ENCODE results near the gene PSME3IP1. TPM values are rescaled to one million over a fixed set of nuclear protein-coding genes. Genes with fewer than 3 reads are reported as not detected.

PSME3IP1 gene
- total and polyA plus RNA-seq, 2 of the 8 experiments (the other 6 are each of a cell fraction or from before 2014, with no cell fraction given) = 95.1 to 98.3 TPM

GRCh38 chr16:57233944-57234706 lies 48.3 kb upstream of the PSME3IP1 start:
- H3K27ac ChIP-seq (ENCODE audit: low read depth, low read length) = no peak overlapping the region
- no peak overlapping the region for H2AK5ac ChIP-seq (ENCODE audit: low read depth, low read length)
- TF ChIP-seq EGR1 (IDR thresholded peaks at IDR 0.05; ENCODE audit: borderline replicate concordance, low read depth, low read length) = no peak
- TF ChIP-seq FOSL1 (IDR thresholded peaks at IDR 0.05; ENCODE audit: insufficient read depth, low read depth, low read length) = no peak
- TF ChIP-seq GTF2F1 (IDR thresholded peaks at IDR 0.05; ENCODE audit: borderline replicate concordance, low read depth, low read length) = no peak
- no peak for TF ChIP-seq SP4 (IDR thresholded peaks at IDR 0.05; ENCODE audit: low read length)
- TF ChIP-seq MAFK (IDR thresholded peaks at IDR 0.05; ENCODE audit: low read depth, low read length) = no peak
- no peak for TF ChIP-seq SP1 (IDR thresholded peaks at IDR 0.05; ENCODE audit: low read depth, low read length)
- no peak for TF ChIP-seq ATF3 (IDR thresholded peaks at IDR 0.05; ENCODE audit: insufficient read depth, low read depth, low read length)
- TF ChIP-seq EP300 (IDR thresholded peaks at IDR 0.05; ENCODE audit: borderline replicate concordance in 1 of 2, low read depth in 2 of 2, low read length in 2 of 2) = no peak
- no peak for TF ChIP-seq USF2 (IDR thresholded peaks at IDR 0.05; ENCODE audit: low read length)
- TF ChIP-seq HDAC2 (IDR thresholded peaks at IDR 0.05; ENCODE audit: borderline replicate concordance in 1 of 2, low read depth in 2 of 2, low read length in 2 of 2) = no peak
- TF ChIP-seq TAF1 (IDR thresholded peaks at IDR 0.05; ENCODE audit: low read depth, low read length) = no peak

More at GRCh38 chr16:57233944-57234706, 48.3 kb upstream of the PSME3IP1 start:
- Histone ChIP-seq H2AFZ (ENCODE audit: low read length) (no peak overlapping the region), H3K4me2 (ENCODE audit: insufficient read depth in 1 of 2, low read depth in 2 of 2, low read length in 2 of 2) (no peak overlapping the region), H3K9me3 (ENCODE audit: insufficient read depth in 2 of 2, low read depth in 1 of 2, low read length in 1 of 2) (no peaks in the 10 kb centered on the region), H3K27me3 (replicated peaks in 1 of 4; ENCODE audit: control insufficient read depth in 3 of 4, extremely low read depth in 1 of 4, insufficient read depth in 3 of 4, low read length in 3 of 4) (no peaks in the 10 kb centered on the region), H4K8ac (ENCODE audit: extremely low read depth, insufficient read depth, low read length) (no peak overlapping the region), H2BK15ac (ENCODE audit: low read length) (no peak overlapping the region), H3K4ac (replicated peaks; ENCODE audit: insufficient read length, low read depth, low read length) (no peak overlapping the region), H4K20me1 (replicated peaks in 1 of 2; ENCODE audit: control insufficient read depth in 1 of 2, insufficient read depth in 2 of 2, low read length in 2 of 2) (no peaks in the 10 kb centered on the region), H4K91ac (replicated peaks; ENCODE audit: insufficient read length, low read length) (no peak overlapping the region), H3K23me2 (ENCODE audit: low read depth, low read length) (peaks cover 2% of the 10 kb centered on the region), H3K9ac (replicated peaks in 1 of 4; ENCODE audit: extremely low read depth in 1 of 4, low read depth in 3 of 4, low read length in 3 of 4) (no peak overlapping the region), H3K79me1 (ENCODE audit: low read depth, low read length) (no peaks in the 10 kb centered on the region), H3K18ac (ENCODE audit: extremely low read depth, low read length) (no peak overlapping the region), H3K4me3 (ENCODE audit: extremely low read depth in 1 of 4, insufficient read depth in 2 of 4, low read depth in 3 of 4, low read length in 4 of 4) (no peak overlapping the region), H4K5ac (ENCODE audit: insufficient read length, low read depth, low read length) (no peak overlapping the region), H2BK120ac (replicated peaks; ENCODE audit: low read depth, low read length) (no peak overlapping the region), H3K36me3 (ENCODE audit: control insufficient read depth in 2 of 4, insufficient read depth in 4 of 4, low read length in 3 of 4) (peaks cover 18 to 44% (median 34%) of the 10 kb centered on the region in 4 experiments; a peak in 7 of 8 replicates), H2BK20ac (ENCODE audit: low read length) (no peak overlapping the region), H3K4me1 (replicated peaks in 1 of 4; ENCODE audit: control insufficient read depth in 3 of 4, insufficient read depth in 4 of 4, low read length in 3 of 4) (no peaks in the 10 kb centered on the region), H2BK5ac (ENCODE audit: low read depth, low read length) (no peak overlapping the region), H3K56ac (replicated peaks; ENCODE audit: insufficient read length, low read depth, low read length) (no peak overlapping the region), H3K14ac (ENCODE audit: insufficient read length) (no peak overlapping the region), H3K23ac (ENCODE audit: insufficient read length) (no peak overlapping the region), H2BK12ac (ENCODE audit: low read depth, low read length) (no peak overlapping the region), H3K79me2 (ENCODE audit: control insufficient read depth in 1 of 2, insufficient read depth in 2 of 2, low read length in 2 of 2) (no peaks in the 10 kb centered on the region)
- DNase-seq (ENCODE audit: low read depth in 1 of 2, low spot score in 2 of 2) (no peak), FAIRE-seq (no peak)
- WGBS, 2 experiments (ENCODE audit: extremely low coverage in 1 of 2, insufficient coverage in 1 of 2, insufficient read length in 1 of 2, insufficient replicate concordance in 2 of 2, low coverage in 1 of 2, low lambda C conversion rate in 2 of 2, missing lambda C conversion rate in 1 of 2) = 88% methylated on average over 9 of the region's 9 CpGs; no CpG with 5 or more reads in 1 of the 2 experiments
- ChIA-PET CTCF (ENCODE audit: partially characterized antibody) (interaction anchor here (0.6 to 0.9 kb wide), 2 partner anchors 150 to 185 kb away, joined by 3 read pairs; no protein-coding TSS in a partner anchor), POLR2A (ENCODE audit: partially characterized antibody) (no interaction called here)
